H9 (cell line): ENCODE data around the gene KCNMB4. TPM values are rescaled to one million over a fixed set of nuclear protein-coding genes. Genes with fewer than 3 reads are reported as not detected.

ENCODE experiments used
- DNase-seq: peaks from one replicate; pipeline ENCODE4 v3.0.0-alpha.2; 2017
- H2AFZ ChIP-seq: one replicate; pipeline ENCODE4 v1.6.1; 2013; ENCODE audit warnings: mild to moderate bottlenecking, low read length, control low read depth, moderate library complexity
- H2AK5ac ChIP-seq: 2 replicates; pipeline ENCODE4 v1.6.1; 2013; ENCODE audit warnings: low read length, control low read depth, mixed read lengths; ENCODE audit not compliant: insufficient read length
- H2BK120ac ChIP-seq: one replicate; pipeline ENCODE4 v1.6.1; 2013; ENCODE audit warnings: low read depth, mild to moderate bottlenecking, low read length, control low read depth, inconsistent platforms; ENCODE audit not compliant: poor library complexity, severe bottlenecking
- H2BK12ac ChIP-seq: 2 replicates; pipeline ENCODE4 v1.6.1; 2013; ENCODE audit warnings: low read length, control low read depth, mixed read lengths, low read depth; ENCODE audit not compliant: insufficient read length
- H2BK15ac ChIP-seq: 2 replicates; pipeline ENCODE4 v1.6.1; 2013; ENCODE audit warnings: low read depth, low read length, control low read depth
- H2BK20ac ChIP-seq: one replicate; pipeline ENCODE4 v1.6.1; 2013; ENCODE audit warnings: low read depth, mild to moderate bottlenecking, low read length, control low read depth, inconsistent platforms; ENCODE audit not compliant: poor library complexity, severe bottlenecking
- H2BK5ac ChIP-seq: 2 replicates; pipeline ENCODE4 v1.6.1; 2013; ENCODE audit warnings: low read length, control low read depth, mixed read lengths; ENCODE audit not compliant: insufficient read length
- H3K14ac ChIP-seq: 2 replicates; pipeline ENCODE4 v1.6.1; 2013; ENCODE audit warnings: low read length, control low read depth; ENCODE audit not compliant: insufficient read depth
- H3K18ac ChIP-seq: 2 replicates; pipeline ENCODE4 v1.6.1; 2013; ENCODE audit warnings: low read depth, mild to moderate bottlenecking, mixed read lengths, low read length, control low read depth; ENCODE audit not compliant: insufficient read length
- H3K23ac ChIP-seq: 2 replicates; pipeline ENCODE4 v1.6.1; 2013; ENCODE audit warnings: low read length, control low read depth, mixed read lengths, low read depth; ENCODE audit not compliant: insufficient read length
- H3K23me2 ChIP-seq: 2 replicates; pipeline ENCODE4 v1.6.1; 2013; ENCODE audit warnings: low read depth, mild to moderate bottlenecking, mixed read lengths, low read length, control low read depth; ENCODE audit not compliant: insufficient read length, poor library complexity, severe bottlenecking
- H3K27ac ChIP-seq: 2 replicates; pipeline ENCODE4 v1.5.1; 2013; ENCODE audit warnings: low read length, control low read depth, mixed read lengths, low read depth; ENCODE audit not compliant: insufficient read length
- H3K27me3 ChIP-seq: 2 replicates; pipeline ENCODE4 v1.6.1; 2013; ENCODE audit warnings: low read length, control low read depth, inconsistent platforms; ENCODE audit not compliant: insufficient read depth
- H3K4ac ChIP-seq: 2 replicates; pipeline ENCODE4 v1.6.1; 2013; ENCODE audit warnings: low read depth, mild to moderate bottlenecking, control low read depth, inconsistent platforms, low read length, moderate library complexity
- H3K4me1 ChIP-seq: 2 replicates; pipeline ENCODE4 v1.6.1; 2013; ENCODE audit warnings: low read length, control low read depth, inconsistent platforms; ENCODE audit not compliant: insufficient read depth
- H3K4me2 ChIP-seq: 2 replicates; pipeline ENCODE4 v1.6.1; 2013; ENCODE audit warnings: low read length, control low read depth, mixed read lengths; ENCODE audit not compliant: insufficient read length, insufficient read depth
- H3K56ac ChIP-seq: 2 replicates; pipeline ENCODE4 v1.6.1; 2013; ENCODE audit warnings: low read depth, mild to moderate bottlenecking, mixed read lengths, low read length, control low read depth; ENCODE audit not compliant: insufficient read length
- H3K79me1 ChIP-seq: 2 replicates; pipeline ENCODE4 v1.6.1; 2013; ENCODE audit warnings: low read depth, mild to moderate bottlenecking, moderate library complexity, low read length, control low read depth, inconsistent platforms; ENCODE audit not compliant: insufficient read depth, poor library complexity, severe bottlenecking
- H3K79me2 ChIP-seq: 2 replicates; pipeline ENCODE4 v1.6.1; 2013; ENCODE audit warnings: low read length, control low read depth, inconsistent platforms; ENCODE audit not compliant: insufficient read depth
- H3K9ac ChIP-seq: 2 replicates; pipeline ENCODE4 v1.6.1; 2013; ENCODE audit warnings: low read length, control low read depth, mixed read lengths; ENCODE audit not compliant: insufficient read length; ENCODE audit errors: extremely low read depth
- H3K9me3 ChIP-seq: one replicate; pipeline ENCODE4 v1.6.1; 2013; ENCODE audit warnings: low read depth, low read length, inconsistent platforms; ENCODE audit not compliant: control insufficient read depth
- H3T11ph ChIP-seq: one replicate; pipeline ENCODE4 v1.6.1; 2013; ENCODE audit warnings: mild to moderate bottlenecking, low read length, control low read depth, inconsistent platforms
- H4K20me1 ChIP-seq: one replicate; pipeline ENCODE4 v1.6.1; 2013; ENCODE audit not compliant: control insufficient read depth, insufficient read length, insufficient read depth
- H4K5ac ChIP-seq: 2 replicates; pipeline ENCODE4 v1.6.1; 2013; ENCODE audit warnings: low read depth, mild to moderate bottlenecking, mixed read lengths, low read length, control low read depth; ENCODE audit not compliant: insufficient read length
- H4K8ac ChIP-seq: replicated peaks from 2 replicates; pipeline ENCODE4 v1.6.1; 2013; ENCODE audit warnings: low read length, control low read depth, mixed read lengths, low read depth; ENCODE audit not compliant: insufficient read length
- H4K91ac ChIP-seq: 2 replicates; pipeline ENCODE4 v1.6.1; 2013; ENCODE audit warnings: low read depth, mild to moderate bottlenecking, moderate library complexity, mixed read lengths, low read length, control low read depth; ENCODE audit not compliant: insufficient read length
- H3K27ac Mint-ChIP-seq, 3 experiments: 2 replicates in 2 of 3; 3 replicates in 1 of 3; pipeline ENCODE4 v1.8.0; 2020 to 2021; ENCODE audit warnings: mixed read lengths in 3 of 3, mild to moderate bottlenecking in 1 of 3, moderate library complexity in 1 of 3
- H3K27me3 Mint-ChIP-seq: 2 replicates; pipeline ENCODE4 v1.8.0; 2021; ENCODE audit warnings: low read depth, mild to moderate bottlenecking, moderate library complexity, mixed read lengths
- H3K36me3 Mint-ChIP-seq, 3 experiments: 2 replicates in 2 of 3; 3 replicates in 1 of 3; pipeline ENCODE4 v1.8.0; 2020 to 2021; ENCODE audit warnings: low read depth in 3 of 3, mixed read lengths in 3 of 3; ENCODE audit not compliant: insufficient read depth in 1 of 3
- H3K4me1 Mint-ChIP-seq, 2 experiments: 2 replicates each; pipeline ENCODE4 v1.8.0; 2020; ENCODE audit warnings: mixed read lengths in 2 of 2
- H3K4me3 Mint-ChIP-seq, 2 experiments: 2 replicates in 1 of 2; 3 replicates in 1 of 2; pipeline ENCODE4 v1.8.0; 2020 to 2021; ENCODE audit warnings: mild to moderate bottlenecking in 2 of 2, mixed read lengths in 2 of 2, moderate library complexity in 1 of 2
- H3K9me3 Mint-ChIP-seq, 2 experiments: 2 replicates in 1 of 2; 3 replicates in 1 of 2; pipeline ENCODE4 v1.8.0; 2020; ENCODE audit warnings: mild to moderate bottlenecking in 2 of 2, mixed read lengths in 2 of 2, moderate library complexity in 1 of 2
- WGBS: extraction: QIAGEN DNeasy Blood & Tissue Kit; methylation state at CpG from one replicate; pipeline ENCODE4 v1.1.7; 2013; ENCODE audit warnings: missing lambda C conversion rate, low lambda C conversion rate, mixed read lengths; ENCODE audit not compliant: insufficient read length; ENCODE audit errors: extremely low coverage; 5-methylcytosine and 5-hydroxymethylcytosine counted together
- total RNA-seq: library from RNA; stranded (reverse); gene quantifications from 2 replicates; pipeline ENCODE4 v1.2.1, GENCODE V29; 2021
- TF ChIP-seq, protein P1 (sequence below): fragments of 200-600 bp; sonication (generic); conservative IDR thresholded peaks from 3 replicates; pipeline ENCODE4 v1.8.0; 2021; ENCODE audit warnings: antibody characterized with exemption, mild to moderate bottlenecking

The KCNMB4 gene
- total RNA-seq, 1 experiment from 2014 or later, result 16.2 TPM

DNA sequence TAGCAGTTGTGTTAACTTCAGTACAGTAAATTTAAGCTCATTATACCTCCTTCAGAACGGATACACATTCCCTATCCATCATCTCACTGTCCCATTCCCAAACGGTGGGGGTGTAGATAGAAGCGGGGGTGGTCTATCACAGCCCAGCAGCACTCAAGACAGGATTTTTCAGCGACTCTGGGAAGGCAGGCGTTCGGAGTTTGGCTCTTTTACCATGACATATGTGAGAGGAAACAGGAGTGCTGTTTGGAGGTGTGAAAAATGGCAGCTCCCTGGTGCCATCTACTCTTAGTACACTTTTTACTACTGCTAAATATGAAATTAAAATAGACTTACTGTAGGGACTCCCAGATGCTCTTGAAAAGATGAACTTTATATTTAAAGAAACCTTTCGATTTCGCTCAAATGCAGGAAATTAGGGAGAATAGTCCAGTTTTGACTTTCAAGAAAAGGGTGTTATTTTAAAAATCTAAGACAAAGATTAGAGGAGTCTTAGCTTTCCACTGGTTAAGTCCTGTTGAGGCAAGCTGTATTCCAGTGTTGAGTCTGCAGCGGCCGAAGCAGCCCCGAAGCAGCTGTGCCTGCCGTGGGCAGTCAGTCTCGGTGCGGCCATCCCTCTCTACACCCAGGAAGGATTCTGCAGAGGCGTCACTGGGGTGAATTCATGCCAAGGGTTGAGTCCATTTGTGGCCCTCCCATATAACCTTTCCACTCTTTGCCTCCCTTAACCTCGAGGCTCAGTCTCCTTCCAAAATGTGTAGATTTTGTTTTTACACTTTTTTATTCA lies 42.1 kb downstream of the KCNMB4 start:
- H3K36me3 Mint-ChIP-seq, result peaks cover 10 to 44% (median 26%) of the 10 kb centered on the region in 3 experiments; a peak in 6 of 7 replicates
- H3K4me3 Mint-ChIP-seq, result no peak overlapping the region
- Histone ChIP-seq H2BK20ac (no peak overlapping the region), H3K9ac (no peak overlapping the region), H3K4ac (no peak overlapping the region), H2BK15ac (no peak overlapping the region), H3K4me2 (no peak overlapping the region), H2AFZ (no peak overlapping the region), H3K9me3 (no peaks in the 10 kb centered on the region), H3K14ac (no peak overlapping the region), H4K5ac (no peak overlapping the region), H3K18ac (no peak overlapping the region), H4K8ac (no peak overlapping the region), H3K23me2 (no peaks in the 10 kb centered on the region), H2AK5ac (no peak overlapping the region), H3K79me1 (no peaks in the 10 kb centered on the region), H3K27ac (no peak overlapping the region), H3K23ac (no peak overlapping the region), H3T11ph (no peak overlapping the region), H3K79me2 (peaks cover 3% of the 10 kb centered on the region; the same call in 1 of the 2 replicates), H3K27me3 (no peaks in the 10 kb centered on the region), H3K4me1 (no peaks in the 10 kb centered on the region), H4K91ac (no peak overlapping the region), H2BK12ac (no peak overlapping the region), H3K56ac (no peak overlapping the region), H4K20me1 (no peaks in the 10 kb centered on the region), H2BK5ac (no peak overlapping the region), H2BK120ac (no peak overlapping the region)
- no peaks in the 10 kb centered on the region for H3K27me3 Mint-ChIP-seq
- TF ChIP-seq, protein P1, sequence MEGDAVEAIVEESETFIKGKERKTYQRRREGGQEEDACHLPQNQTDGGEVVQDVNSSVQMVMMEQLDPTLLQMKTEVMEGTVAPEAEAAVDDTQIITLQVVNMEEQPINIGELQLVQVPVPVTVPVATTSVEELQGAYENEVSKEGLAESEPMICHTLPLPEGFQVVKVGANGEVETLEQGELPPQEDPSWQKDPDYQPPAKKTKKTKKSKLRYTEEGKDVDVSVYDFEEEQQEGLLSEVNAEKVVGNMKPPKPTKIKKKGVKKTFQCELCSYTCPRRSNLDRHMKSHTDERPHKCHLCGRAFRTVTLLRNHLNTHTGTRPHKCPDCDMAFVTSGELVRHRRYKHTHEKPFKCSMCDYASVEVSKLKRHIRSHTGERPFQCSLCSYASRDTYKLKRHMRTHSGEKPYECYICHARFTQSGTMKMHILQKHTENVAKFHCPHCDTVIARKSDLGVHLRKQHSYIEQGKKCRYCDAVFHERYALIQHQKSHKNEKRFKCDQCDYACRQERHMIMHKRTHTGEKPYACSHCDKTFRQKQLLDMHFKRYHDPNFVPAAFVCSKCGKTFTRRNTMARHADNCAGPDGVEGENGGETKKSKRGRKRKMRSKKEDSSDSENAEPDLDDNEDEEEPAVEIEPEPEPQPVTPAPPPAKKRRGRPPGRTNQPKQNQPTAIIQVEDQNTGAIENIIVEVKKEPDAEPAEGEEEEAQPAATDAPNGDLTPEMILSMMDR, result no peak
- H3K4me1 Mint-ChIP-seq, result no peaks in the 10 kb centered on the region
- no peaks in the 10 kb centered on the region; a peak in 1 of 5 replicates for H3K9me3 Mint-ChIP-seq
- DNase-seq, result no peak
- no CpG with 5 or more reads among the region's 16 CpGs for WGBS
- H3K27ac Mint-ChIP-seq, result no peak overlapping the region
